Heart left ventricle (tissue), 13 donors: ENCODE results near the gene TOP1.

Source experiments
- CTCF ChIP-seq, 12 donors: fragments of 200-600 bp; sonication (generic) in 4 of 12; IDR thresholded peaks; one replicate each; pipeline versions ENCODE4 v1.5.0 to v1.8.0; 2018 to 2022; ENCODE audit warnings: antibody characterized with exemption in 12 of 12, mild to moderate bottlenecking in 5 of 12
- POLR2A ChIP-seq, 2 donors: fragments of 450-650 bp; IDR thresholded peaks; one replicate each; pipeline ENCODE4 v1.6.1; 2017; ENCODE audit warnings: antibody characterized with exemption in 2 of 2, mild to moderate bottlenecking in 2 of 2, moderate library complexity in 2 of 2
- donor health status: ischemic (EF 13 %, LVEDD 7.1; RV severe dilation, severe dysfunction).
- donor health status: DM: no; HTN: yes; CAD: no.
- donor health status: DM: no; HTN: no; CAD: no.
- donor health status: ischemic (EF 25% LVEDD 6.9; RV normal size, moderate dysfunction).
- donor health status: ischemic (EF 25% LVEDD 5.7; RV mildly dilated, moderate dysfunction).
- donor health status: ischemic (EF 35%, LVEDD 5.7; RV mildly dilated, moderate dysfunction).
- donor health status: nonischemic (EF 11% LVEDD 7.7; RV severe dilation, severe dysfunction).
- donor health status: DM: yes; HTN: yes; CAD: no.
- donor health status: PGD.
- donor health status: ischemic (EF 29% LVEDD 5.4; RV normal size, mild dysfunction).
- donor health status: nonischemic (EF 23%, LVEDD 6.1; RV moderate dilation, normal function).

GRCh38 chr20:41169791-41170351, 141.2 kb downstream of the TOP1 start:
- TF ChIP-seq CTCF (IDR thresholded peaks at IDR 0.05) (no peak), POLR2A (IDR thresholded peaks at IDR 0.05) (no peak)
